Activated CD8-positive, alpha-beta T cell treated with anti-CD3 and anti-CD28 coated beads for 36 hours (primary cell): ENCODE data around the gene CPN2. TPM values are rescaled to one million over a fixed set of nuclear protein-coding genes. Genes with fewer than 3 reads are reported as not detected.

Experiments used
- ATAC-seq: fragments of 200-7000 bp; cut with Tn5 transposase; one replicate; pipeline ENCODE4 v1.10.0; 2021; ENCODE audit warnings: mild to moderate bottlenecking, moderate library complexity
- CTCF ChIA-PET: fragments of 350-600 bp; sonication (Branson Sonifier 250); formaldehyde crosslinking; loops from one replicate; lab custom pipeline; 2021; ENCODE audit warnings: antibody characterized with exemption; lab: Charles Lee
- POLR2A ChIA-PET: fragments of 350-600 bp; sonication (Branson Sonifier 250); formaldehyde crosslinking; loops from one replicate; lab custom pipeline; 2021; ENCODE audit warnings: antibody characterized with exemption; lab: Charles Lee
- DNase-seq: peaks from one replicate; pipeline ENCODE4 v3.0.0-alpha.2; 2020
- H3K27ac Mint-ChIP-seq: one replicate; pipeline ENCODE4 v1.8.0; 2021; ENCODE audit warnings: mild to moderate bottlenecking, mixed read lengths
- H3K27me3 Mint-ChIP-seq: one replicate; pipeline ENCODE4 v1.8.0; 2021; ENCODE audit warnings: mixed read lengths
- H3K36me3 Mint-ChIP-seq: one replicate; pipeline ENCODE4 v1.8.0; 2021; ENCODE audit warnings: low read depth, mixed read lengths
- H3K4me1 Mint-ChIP-seq: one replicate; pipeline ENCODE4 v1.8.0; 2021; ENCODE audit warnings: low read depth, mixed read lengths
- H3K4me3 Mint-ChIP-seq: one replicate; pipeline ENCODE4 v1.8.0; 2021; ENCODE audit warnings: mild to moderate bottlenecking, moderate library complexity, mixed read lengths
- H3K9me3 Mint-ChIP-seq: one replicate; pipeline ENCODE4 v1.8.0; 2021; ENCODE audit warnings: mixed read lengths
- CTCF ChIP-seq: fragments of 200-600 bp; IDR thresholded peaks from one replicate; pipeline ENCODE4 v1.8.0; 2022; ENCODE audit warnings: antibody characterized with exemption, mild to moderate bottlenecking
- intact Hi-C: fragments of 100-400 bp; cut with micrococcal nuclease; formaldehyde crosslinking; loops from one replicate; pipeline ENCODE4 v1.10.0; 2022
- total RNA-seq, 2 experiments: library from RNA; stranded (reverse); gene quantifications; one replicate each; pipeline ENCODE4 v1.2.3, GENCODE V29; 2021

Gene CPN2
- total RNA-seq, 2 experiments from 2014 or later = not detected

DNA sequence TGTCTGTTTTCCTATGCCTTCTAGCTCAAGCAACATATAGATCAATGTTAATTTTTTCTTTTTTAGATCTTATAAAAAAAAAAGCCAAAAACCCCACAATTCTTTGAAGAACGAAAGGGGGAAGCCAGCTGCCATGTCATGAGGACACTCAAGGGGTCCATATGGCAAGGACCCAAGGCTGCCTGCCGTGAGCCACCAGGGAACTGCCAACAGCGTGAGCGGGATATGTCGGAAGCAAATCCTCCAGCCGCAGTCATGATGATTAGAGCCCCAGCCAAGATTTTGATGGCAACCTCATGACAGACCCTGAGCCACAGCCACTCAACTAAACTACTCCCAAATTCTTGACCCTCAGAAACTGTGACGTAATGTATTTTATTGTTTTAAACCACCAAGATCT, 41.4 kb upstream of the CPN2 start:
- no peaks in the 10 kb centered on the region for H3K36me3 Mint-ChIP-seq
- H3K4me3 Mint-ChIP-seq = no peak overlapping the region
- peaks cover 4% of the 10 kb centered on the region for H3K27me3 Mint-ChIP-seq
- H3K4me1 Mint-ChIP-seq = peaks cover 29% of the 10 kb centered on the region
- ChIA-PET POLR2A (no interaction called here), CTCF (interaction anchor here (1.4 to 1.7 kb wide), 3 partner anchors 11 to 49 kb away, joined by 3 to 8 read pairs (median 8); no protein-coding TSS in a partner anchor)
- intact Hi-C loops = no loop called here
- no peak overlapping the region for H3K27ac Mint-ChIP-seq
- H3K9me3 Mint-ChIP-seq = peaks cover 6% of the 10 kb centered on the region
- DNase-seq = no peak
- no peak for TF ChIP-seq CTCF
- ATAC-seq = no peak

DNA sequence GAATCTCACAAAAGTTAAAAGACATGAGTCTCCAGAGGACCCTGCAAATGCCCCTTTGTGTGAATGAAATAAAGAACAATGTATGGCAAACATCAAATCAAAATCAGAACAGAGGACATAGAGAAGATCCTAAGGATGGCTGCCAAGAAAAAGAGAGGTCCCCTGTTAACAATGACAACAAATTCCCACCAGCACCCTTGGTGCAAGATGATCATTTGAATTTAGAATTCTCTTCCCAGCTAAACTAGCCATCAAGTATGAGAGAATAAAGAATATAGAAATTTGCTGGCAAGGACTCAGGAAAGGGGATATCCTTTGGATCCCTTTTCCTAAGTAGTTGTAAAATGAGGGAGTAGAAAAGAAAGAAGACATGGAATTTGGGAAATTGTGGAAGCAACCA, 39.7 kb upstream of the CPN2 start:
- CTCF ChIA-PET = interaction anchor here (2.4 kb wide), 1 partner anchor 57 kb away, joined by 11 read pairs; no protein-coding TSS in a partner anchor
- TF ChIP-seq CTCF = no peak
- Mint-ChIP-seq H3K27me3 (no peaks in the 10 kb centered on the region), H3K36me3 (no peaks in the 10 kb centered on the region), H3K4me1 (peaks cover 15% of the 10 kb centered on the region), H3K27ac (no peak overlapping the region), H3K4me3 (no peak overlapping the region), H3K9me3 (peaks cover 6% of the 10 kb centered on the region)
- ATAC-seq (no peak), DNase-seq (no peak)
- intact Hi-C loops = no loop called here
- POLR2A ChIA-PET = no interaction called here

- POLR2A ChIA-PET = interaction anchor here (1.2 kb wide), 1 partner anchor 101 kb away, joined by 4 read pairs; no protein-coding TSS in a partner anchor
- no peaks in the 10 kb centered on the region for H3K27me3 Mint-ChIP-seq
- ATAC-seq = no peak
- CTCF ChIA-PET = interaction anchor here (2.4 kb wide), 1 partner anchor 55 kb away, joined by 11 read pairs; no protein-coding TSS in a partner anchor
- DNase-seq = no peak
- no peak overlapping the region for H3K4me3 Mint-ChIP-seq
- peaks cover 6% of the 10 kb centered on the region for H3K9me3 Mint-ChIP-seq
- H3K27ac Mint-ChIP-seq = no peak overlapping the region
- H3K4me1 Mint-ChIP-seq = no peaks in the 10 kb centered on the region
- no peak for TF ChIP-seq CTCF
- H3K36me3 Mint-ChIP-seq = no peaks in the 10 kb centered on the region
- intact Hi-C loops = no loop called here
Observed at GRCh38 chr3:194389269-194389668, 38.1 kb upstream of the CPN2 start.

GRCh38 chr3:194387926-194388418, 36.8 kb upstream of the CPN2 start:
- Mint-ChIP-seq H3K27me3 (no peaks in the 10 kb centered on the region), H3K4me3 (no peak overlapping the region), H3K9me3 (peaks cover 6% of the 10 kb centered on the region), H3K27ac (no peak overlapping the region), H3K36me3 (no peaks in the 10 kb centered on the region), H3K4me1 (no peaks in the 10 kb centered on the region)
- ChIA-PET POLR2A (no interaction called here), CTCF (interaction anchor here (0.6 to 1.7 kb wide), 4 partner anchors 10 to 59 kb away, joined by 3 to 5 read pairs (median 4); no protein-coding TSS in a partner anchor)
- ATAC-seq (no peak), DNase-seq (no peak)
- intact Hi-C loops = no loop called here
- TF ChIP-seq CTCF = no peak

DNA sequence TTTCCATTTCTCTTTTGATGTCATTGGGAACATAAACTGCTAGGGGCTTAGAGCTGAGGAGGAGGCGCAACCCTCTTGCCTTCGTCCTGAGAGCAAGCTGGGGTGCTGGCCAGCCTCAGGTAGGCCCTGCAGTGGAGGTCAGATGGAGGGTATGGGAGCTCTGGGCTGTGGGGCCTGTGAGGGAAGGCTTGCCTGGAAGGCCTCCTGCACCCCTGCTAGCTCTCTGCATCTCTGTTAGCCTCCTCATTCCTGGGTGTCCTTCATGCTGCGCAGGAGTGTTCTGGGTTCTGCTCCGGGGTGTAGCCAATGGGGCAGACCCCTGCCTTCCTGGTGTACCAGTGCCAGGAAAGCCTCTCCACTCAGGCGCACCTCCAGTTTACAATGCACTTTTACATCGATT, 36.1 kb upstream of the CPN2 start:
- Mint-ChIP-seq H3K27me3 (peaks cover 2% of the 10 kb centered on the region), H3K9me3 (peaks cover 6% of the 10 kb centered on the region), H3K4me3 (no peak overlapping the region), H3K36me3 (no peaks in the 10 kb centered on the region), H3K27ac (no peak overlapping the region), H3K4me1 (no peaks in the 10 kb centered on the region)
- ATAC-seq (no peak), DNase-seq (no peak)
- intact Hi-C loops = no loop called here
- ChIA-PET POLR2A (no interaction called here), CTCF (interaction anchor here (1.7 to 2.5 kb wide), 2 partner anchors 11 to 43 kb away, joined by 5 to 11 read pairs; no protein-coding TSS in a partner anchor)
- no peak for TF ChIP-seq CTCF
